ENCODE data around the gene PERM1. TPM values are rescaled to one million over a fixed set of nuclear protein-coding genes. Genes with fewer than 3 reads are reported as not detected.
"Not testable (repeated sequence)": the region's sequence is repeated elsewhere in the genome, so short reads cannot be mapped to it uniquely, and the experiment has no call there.

The PERM1 gene
- polyA plus RNA-seq (2012; ENCODE audit: insufficient read depth, insufficient read length, low read depth) = not detected

GRCh38 chr1:981955-982558 lies at the start of gene PERM1:
Gene PERM1, minus strand, starts transcription at chr1:982093. Its CDS starts 1,064 bp downstream, at chr1:981029.
- Histone ChIP-seq H3K4me1 (no peaks in the 10 kb centered on the region), H3K9me3 (no peaks in the 10 kb centered on the region), H3K4me3 (ENCODE audit: low read depth, low read length) (no peak within 1 kb of the TSS), H3K36me3 (no peaks in the 10 kb centered on the region), H3K27me3 (peaks cover 63% of the 10 kb centered on the region)
- DNase-seq = no peak
- no peak for TF ChIP-seq CTCF (IDR thresholded peaks at IDR 0.05; ENCODE audit: low read depth, low read length)

- peaks cover 16% of the 10 kb centered on the region for H3K27me3 ChIP-seq
- H3K4me3 ChIP-seq (ENCODE audit: low read depth, low read length); H3K36me3 ChIP-seq; H3K9me3 ChIP-seq; DNase-seq; H3K4me1 ChIP-seq: not testable (repeated sequence)
Measured at GRCh38 chr1:1030867-1031658, 49.2 kb upstream of the PERM1 start.

- H3K27me3 ChIP-seq = no peaks in the 10 kb centered on the region; the same call in 1 of the 2 replicates
- H3K36me3 ChIP-seq = no peaks in the 10 kb centered on the region
- H3K9me3 ChIP-seq = no peaks in the 10 kb centered on the region
- H3K4me3 ChIP-seq (ENCODE audit: low read depth, low read length) = no peak overlapping the region
- TF ChIP-seq CTCF (IDR thresholded peaks at IDR 0.05; ENCODE audit: low read depth, low read length) = no peak
- no peak for DNase-seq
- no peaks in the 10 kb centered on the region for H3K4me1 ChIP-seq
Measured at GRCh38 chr1:1027791-1028190, 45.9 kb upstream of the PERM1 start.

GRCh38 chr1:1026599-1027413 lies 44.9 kb upstream of the PERM1 start:
- Histone ChIP-seq H3K4me1 (no peaks in the 10 kb centered on the region), H3K9me3 (no peaks in the 10 kb centered on the region), H3K4me3 (ENCODE audit: low read depth, low read length) (no peak overlapping the region), H3K36me3 (no peaks in the 10 kb centered on the region), H3K27me3 (no peaks in the 10 kb centered on the region; the same call in 1 of the 2 replicates)
- no peak for DNase-seq
- TF ChIP-seq CTCF (IDR thresholded peaks at IDR 0.05; ENCODE audit: low read depth, low read length) = no peak

- Histone ChIP-seq H3K27me3 (peaks cover 6% of the 10 kb centered on the region), H3K9me3 (no peaks in the 10 kb centered on the region), H3K36me3 (no peaks in the 10 kb centered on the region), H3K4me3 (ENCODE audit: low read depth, low read length) (no peak overlapping the region), H3K4me1 (peaks cover 7% of the 10 kb centered on the region)
- no peak for TF ChIP-seq CTCF (IDR thresholded peaks at IDR 0.05; ENCODE audit: low read depth, low read length)
- DNase-seq = no peak
Measured at GRCh38 chr1:1025730-1026129, 43.8 kb upstream of the PERM1 start.

Measured in BE2C (cell line).